ENCODE results near the gene SMG9. TPM values are rescaled to one million over a fixed set of nuclear protein-coding genes. Genes with fewer than 3 reads are reported as not detected.

Gene SMG9
- total RNA-seq, 1 experiment from 2014 or later: 76.0 TPM

DNA sequence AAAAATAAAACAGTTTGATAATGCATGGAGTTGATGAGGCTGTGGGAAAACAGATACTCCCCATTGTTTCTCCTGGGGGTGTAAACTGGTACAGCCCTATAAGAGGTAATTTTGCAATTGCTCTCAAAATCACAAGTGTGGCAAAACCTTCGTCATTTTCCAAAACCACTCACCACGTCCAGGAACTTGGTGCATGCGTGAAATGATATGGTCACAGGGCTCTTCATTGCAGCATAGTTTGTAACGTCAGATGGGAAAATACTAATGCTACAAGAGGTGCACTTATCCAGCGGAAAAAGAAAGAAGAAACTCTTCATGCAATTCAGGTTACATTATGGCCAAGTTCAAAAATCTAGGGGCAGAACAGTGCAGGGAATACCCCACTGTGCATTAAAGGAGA, 72.9 kb downstream of the SMG9 start:
- intact Hi-C loops (cut with micrococcal nuclease): no loop called here
- Mint-ChIP-seq H3K9me3 (ENCODE audit: unreplicated experiment) (no peaks in the 10 kb centered on the region), H3K36me3 (ENCODE audit: insufficient read depth, unreplicated experiment) (no peaks in the 10 kb centered on the region), H3K27ac (ENCODE audit: low read depth, unreplicated experiment) (no peak overlapping the region), H3K4me1 (ENCODE audit: insufficient read depth, unreplicated experiment) (peaks cover 3% of the 10 kb centered on the region), H3K27me3 (ENCODE audit: insufficient read depth, unreplicated experiment) (no peaks in the 10 kb centered on the region), H3K4me3 (ENCODE audit: unreplicated experiment) (no peak overlapping the region)
- TF ChIP-seq, protein P1, sequence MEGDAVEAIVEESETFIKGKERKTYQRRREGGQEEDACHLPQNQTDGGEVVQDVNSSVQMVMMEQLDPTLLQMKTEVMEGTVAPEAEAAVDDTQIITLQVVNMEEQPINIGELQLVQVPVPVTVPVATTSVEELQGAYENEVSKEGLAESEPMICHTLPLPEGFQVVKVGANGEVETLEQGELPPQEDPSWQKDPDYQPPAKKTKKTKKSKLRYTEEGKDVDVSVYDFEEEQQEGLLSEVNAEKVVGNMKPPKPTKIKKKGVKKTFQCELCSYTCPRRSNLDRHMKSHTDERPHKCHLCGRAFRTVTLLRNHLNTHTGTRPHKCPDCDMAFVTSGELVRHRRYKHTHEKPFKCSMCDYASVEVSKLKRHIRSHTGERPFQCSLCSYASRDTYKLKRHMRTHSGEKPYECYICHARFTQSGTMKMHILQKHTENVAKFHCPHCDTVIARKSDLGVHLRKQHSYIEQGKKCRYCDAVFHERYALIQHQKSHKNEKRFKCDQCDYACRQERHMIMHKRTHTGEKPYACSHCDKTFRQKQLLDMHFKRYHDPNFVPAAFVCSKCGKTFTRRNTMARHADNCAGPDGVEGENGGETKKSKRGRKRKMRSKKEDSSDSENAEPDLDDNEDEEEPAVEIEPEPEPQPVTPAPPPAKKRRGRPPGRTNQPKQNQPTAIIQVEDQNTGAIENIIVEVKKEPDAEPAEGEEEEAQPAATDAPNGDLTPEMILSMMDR (IDR thresholded peaks at IDR 0.05; ENCODE audit: unreplicated experiment): no peak
- BruUV-seq (replicated peaks): no TSS peak
- CTCF ChIA-PET: no interaction called here
- POLR2A ChIA-PET: interaction anchor here (0.7 kb wide), 1 partner anchor 19 kb away, joined by 3 read pairs; no protein-coding TSS in a partner anchor
- no peak for DNase-seq (ENCODE audit: unreplicated experiment)

DNA sequence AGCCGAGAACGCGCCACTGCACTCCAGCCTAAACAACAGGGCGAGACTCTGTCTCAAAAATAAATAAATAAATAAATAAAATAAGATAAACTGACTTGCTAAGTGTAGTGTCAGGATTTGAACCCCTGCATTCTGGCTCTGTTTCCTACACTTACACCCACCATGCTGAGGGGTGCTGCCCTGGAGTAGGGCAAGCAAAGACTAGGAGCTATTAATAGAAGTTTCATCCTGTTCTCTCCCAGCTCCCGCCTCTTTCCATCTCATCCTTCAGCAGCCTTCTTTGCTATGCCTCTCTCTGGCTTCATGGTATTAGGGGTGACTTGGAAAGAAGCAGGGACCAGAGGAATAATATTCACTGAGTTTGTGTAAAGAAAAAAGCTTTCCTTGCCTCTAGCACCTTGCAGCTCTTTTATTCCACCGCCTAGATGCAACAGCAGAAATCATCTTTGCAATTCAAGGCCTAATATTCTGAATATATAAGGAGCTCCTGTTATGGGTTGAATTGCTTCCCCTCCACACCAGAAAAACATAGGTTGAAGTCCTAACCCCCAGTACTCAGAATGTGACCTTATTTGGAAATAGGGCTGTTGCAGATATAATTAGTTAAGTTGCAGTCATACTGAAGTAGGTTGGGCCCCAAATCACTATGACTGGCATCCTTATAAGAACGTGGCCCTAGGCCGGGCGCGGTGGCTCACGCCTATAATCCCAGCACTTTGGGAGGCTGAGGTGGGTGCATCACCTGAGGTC, 76.1 kb downstream of the SMG9 start:
- no peak overlapping the region for H3K27ac Mint-ChIP-seq (ENCODE audit: low read depth, unreplicated experiment)
- no peaks in the 10 kb centered on the region for H3K27me3 Mint-ChIP-seq (ENCODE audit: insufficient read depth, unreplicated experiment)
- TF ChIP-seq, protein P1 (IDR thresholded peaks at IDR 0.05; ENCODE audit: unreplicated experiment): no peak
- no peak for DNase-seq (ENCODE audit: unreplicated experiment)
- CTCF ChIA-PET: interaction anchor here (0.6 kb wide), 1 partner anchor 54 kb away, joined by 4 read pairs; no protein-coding TSS in a partner anchor
- POLR2A ChIA-PET: interaction anchor here (1.1 to 1.6 kb wide), 2 partner anchors 10 to 23 kb away, joined by 4 to 6 read pairs; no protein-coding TSS in a partner anchor
- no peaks in the 10 kb centered on the region for H3K9me3 Mint-ChIP-seq (ENCODE audit: unreplicated experiment)
- intact Hi-C loops (cut with micrococcal nuclease): no loop called here
- no peak overlapping the region for H3K4me3 Mint-ChIP-seq (ENCODE audit: unreplicated experiment)
- no TSS peak for BruUV-seq (replicated peaks)
- H3K4me1 Mint-ChIP-seq (ENCODE audit: insufficient read depth, unreplicated experiment): peaks cover 12% of the 10 kb centered on the region
- no peaks in the 10 kb centered on the region for H3K36me3 Mint-ChIP-seq (ENCODE audit: insufficient read depth, unreplicated experiment)

Other genes with a start within 250 kb of the SMG9 start
- 78.0 and 94.4 TPM in 2 replicates for gene ETHE1, start 227.8 kb downstream of the SMG9 start, total RNA-seq (2022)
- gene ZNF575, start 221.8 kb downstream of the SMG9 start, total RNA-seq (2022): 0.81 and 1.1 TPM in 2 replicates
- gene XRCC1, start 179.4 kb downstream of the SMG9 start, total RNA-seq (2022): 18.0 and 20.6 TPM in 2 replicates
- gene PINLYP, start 179.2 kb downstream of the SMG9 start, total RNA-seq (2022): 0.74 TPM in 1 of 2 replicates, not detected in the other
- gene IRGQ, start 158.8 kb downstream of the SMG9 start, total RNA-seq (2022): 21.0 and 26.5 TPM in 2 replicates
- 13.2 and 18.4 TPM in 2 replicates for gene ZNF576, start 158.4 kb downstream of the SMG9 start, total RNA-seq (2022)
- 0.28 and 0.88 TPM in 2 replicates for gene SRRM5, start 142.9 kb downstream of the SMG9 start, total RNA-seq (2022)
- gene ZNF428, start 135.3 kb downstream of the SMG9 start, total RNA-seq (2022): 18.6 and 23.3 TPM in 2 replicates
- gene CADM4, start 115.1 kb downstream of the SMG9 start, total RNA-seq (2022): 3.2 and 3.8 TPM in 2 replicates
- 14.0 and 32.2 TPM in 2 replicates for gene PLAUR, start 84.8 kb downstream of the SMG9 start, total RNA-seq (2022)
- not detected in 2 replicates for gene IRGC, start 38.9 kb downstream of the SMG9 start, total RNA-seq (2022)
- 34.2 and 45.9 TPM in 2 replicates for gene KCNN4, start 26.0 kb upstream of the SMG9 start, total RNA-seq (2022)
- gene LYPD5, start 47.5 kb upstream of the SMG9 start, total RNA-seq (2022): 0.21 and 0.47 TPM in 2 replicates
- 14.7 and 15.4 TPM in 2 replicates for gene ZNF283, start 72.4 kb upstream of the SMG9 start, total RNA-seq (2022)
- 1.2 TPM in 2 replicates for gene ZNF404, start 129.0 kb upstream of the SMG9 start, total RNA-seq (2022)
- gene ZNF45, start 180.3 kb upstream of the SMG9 start, total RNA-seq (2022): 8.1 and 9.9 TPM in 2 replicates
- gene ZNF221, start 196.3 kb upstream of the SMG9 start, total RNA-seq (2022): 1.2 and 1.8 TPM in 2 replicates
- gene ZNF155, start 229.2 kb upstream of the SMG9 start, total RNA-seq (2022): 4.2 and 6.7 TPM in 2 replicates
- gene ZNF230, start 248.0 kb upstream of the SMG9 start, total RNA-seq (2022): 2.9 and 4.0 TPM in 2 replicates